ENCODE results near the gene SYTL3.

SYTL3 gene

GRCh38 chr6:158781692-158782373 is 132.0 kb downstream of the SYTL3 start:
- H3K36me3 ChIP-seq (ENCODE audit: insufficient read depth, low read length): peaks cover 92% of the 10 kb centered on the region
- no peak for TF ChIP-seq EZH2 (IDR thresholded peaks at IDR 0.05; ENCODE audit: borderline replicate concordance, low read depth, low read length, severe bottlenecking)
- TF ChIP-seq, protein P1, sequence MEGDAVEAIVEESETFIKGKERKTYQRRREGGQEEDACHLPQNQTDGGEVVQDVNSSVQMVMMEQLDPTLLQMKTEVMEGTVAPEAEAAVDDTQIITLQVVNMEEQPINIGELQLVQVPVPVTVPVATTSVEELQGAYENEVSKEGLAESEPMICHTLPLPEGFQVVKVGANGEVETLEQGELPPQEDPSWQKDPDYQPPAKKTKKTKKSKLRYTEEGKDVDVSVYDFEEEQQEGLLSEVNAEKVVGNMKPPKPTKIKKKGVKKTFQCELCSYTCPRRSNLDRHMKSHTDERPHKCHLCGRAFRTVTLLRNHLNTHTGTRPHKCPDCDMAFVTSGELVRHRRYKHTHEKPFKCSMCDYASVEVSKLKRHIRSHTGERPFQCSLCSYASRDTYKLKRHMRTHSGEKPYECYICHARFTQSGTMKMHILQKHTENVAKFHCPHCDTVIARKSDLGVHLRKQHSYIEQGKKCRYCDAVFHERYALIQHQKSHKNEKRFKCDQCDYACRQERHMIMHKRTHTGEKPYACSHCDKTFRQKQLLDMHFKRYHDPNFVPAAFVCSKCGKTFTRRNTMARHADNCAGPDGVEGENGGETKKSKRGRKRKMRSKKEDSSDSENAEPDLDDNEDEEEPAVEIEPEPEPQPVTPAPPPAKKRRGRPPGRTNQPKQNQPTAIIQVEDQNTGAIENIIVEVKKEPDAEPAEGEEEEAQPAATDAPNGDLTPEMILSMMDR (IDR thresholded peaks at IDR 0.05; ENCODE audit: borderline replicate concordance, extremely low read depth, low read length, poor library complexity, severe bottlenecking): no peak
- no peaks in the 10 kb centered on the region for H3K9me3 ChIP-seq (ENCODE audit: insufficient read depth, low read length, severe bottlenecking)
- no peaks in the 10 kb centered on the region for H3K4me1 ChIP-seq (ENCODE audit: insufficient read depth, low read length)
- H2AFZ ChIP-seq (ENCODE audit: low read depth, low read length): no peak overlapping the region
- H3K27me3 ChIP-seq (ENCODE audit: insufficient read depth, low read length, poor library complexity): no peaks in the 10 kb centered on the region
- no peak for ATAC-seq (ENCODE audit: insufficient read depth, low read depth)
- peaks cover 20% of the 10 kb centered on the region for H3K79me2 ChIP-seq (ENCODE audit: insufficient read depth, low read length)
- H3K27ac ChIP-seq (ENCODE audit: low read length): no peak overlapping the region
- H3K4me3 ChIP-seq (ENCODE audit: low read depth in 1 of 2, low read length in 2 of 2): no peak overlapping the region
- DNase-seq: no peak
- peaks cover 33% of the 10 kb centered on the region for H4K20me1 ChIP-seq (ENCODE audit: insufficient read depth, low read length)
- no peak overlapping the region for H3K4me2 ChIP-seq (ENCODE audit: insufficient read depth, low read length)
- no peak overlapping the region for H3K9ac ChIP-seq (ENCODE audit: low read depth, low read length)

GRCh38 chr6:158782432-158783166 is 132.7 kb downstream of the SYTL3 start:
- Histone ChIP-seq H4K20me1 (ENCODE audit: insufficient read depth, low read length) (peaks cover 29% of the 10 kb centered on the region), H3K9me3 (ENCODE audit: insufficient read depth, low read length, severe bottlenecking) (no peaks in the 10 kb centered on the region), H3K4me2 (ENCODE audit: insufficient read depth, low read length) (no peak overlapping the region), H2AFZ (ENCODE audit: low read depth, low read length) (no peak overlapping the region), H3K27ac (ENCODE audit: low read length) (no peak overlapping the region), H3K79me2 (ENCODE audit: insufficient read depth, low read length) (peaks cover 18% of the 10 kb centered on the region), H3K9ac (ENCODE audit: low read depth, low read length) (no peak overlapping the region), H3K4me3 (ENCODE audit: low read depth in 1 of 2, low read length in 2 of 2) (no peak overlapping the region), H3K4me1 (ENCODE audit: insufficient read depth, low read length) (no peaks in the 10 kb centered on the region), H3K36me3 (ENCODE audit: insufficient read depth, low read length) (peaks cover 92% of the 10 kb centered on the region), H3K27me3 (ENCODE audit: insufficient read depth, low read length, poor library complexity) (no peaks in the 10 kb centered on the region)
- DNase-seq (no peak), ATAC-seq (ENCODE audit: insufficient read depth, low read depth) (no peak)
- TF ChIP-seq, protein P1 (IDR thresholded peaks at IDR 0.05; ENCODE audit: borderline replicate concordance, extremely low read depth, low read length, poor library complexity, severe bottlenecking): no peak
- no peak for TF ChIP-seq EZH2 (IDR thresholded peaks at IDR 0.05; ENCODE audit: borderline replicate concordance, low read depth, low read length, severe bottlenecking)

DNA sequence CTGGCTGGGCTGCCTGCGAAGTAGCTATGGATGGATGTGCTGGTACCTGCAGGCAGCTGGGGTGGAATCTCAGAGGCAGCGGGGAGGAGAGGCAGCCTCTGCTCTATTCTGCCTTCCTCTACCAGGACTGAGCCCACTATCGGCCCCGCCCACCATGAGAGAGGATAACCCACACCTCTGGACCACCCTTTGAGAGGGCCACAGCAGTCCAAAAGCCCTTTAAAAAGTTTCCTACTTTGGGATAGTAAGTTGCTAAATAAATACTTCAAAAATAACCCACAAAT is 133.3 kb downstream of the SYTL3 start:
- DNase-seq (no peak), ATAC-seq (ENCODE audit: insufficient read depth, low read depth) (no peak)
- H2AFZ ChIP-seq (ENCODE audit: low read depth, low read length): no peak overlapping the region
- peaks cover 28% of the 10 kb centered on the region for H4K20me1 ChIP-seq (ENCODE audit: insufficient read depth, low read length)
- H3K36me3 ChIP-seq (ENCODE audit: insufficient read depth, low read length): peaks cover 92% of the 10 kb centered on the region
- TF ChIP-seq EZH2 (IDR thresholded peaks at IDR 0.05; ENCODE audit: borderline replicate concordance, low read depth, low read length, severe bottlenecking): no peak
- TF ChIP-seq, protein P1 (IDR thresholded peaks at IDR 0.05; ENCODE audit: borderline replicate concordance, extremely low read depth, low read length, poor library complexity, severe bottlenecking): no peak
- H3K9me3 ChIP-seq (ENCODE audit: insufficient read depth, low read length, severe bottlenecking): no peaks in the 10 kb centered on the region
- peaks cover 20% of the 10 kb centered on the region for H3K79me2 ChIP-seq (ENCODE audit: insufficient read depth, low read length)
- no peak overlapping the region for H3K4me2 ChIP-seq (ENCODE audit: insufficient read depth, low read length)
- H3K9ac ChIP-seq (ENCODE audit: low read depth, low read length): no peak overlapping the region
- H3K27ac ChIP-seq (ENCODE audit: low read length): no peak overlapping the region
- no peak overlapping the region for H3K4me3 ChIP-seq (ENCODE audit: low read depth in 1 of 2, low read length in 2 of 2)
- H3K4me1 ChIP-seq (ENCODE audit: insufficient read depth, low read length): no peaks in the 10 kb centered on the region
- no peaks in the 10 kb centered on the region for H3K27me3 ChIP-seq (ENCODE audit: insufficient read depth, low read length, poor library complexity)
